Testis (tissue), 2 donors: ENCODE measurements around the gene BAIAP2.

Experiments
- CTCF ChIP-seq, 3 experiments: fragments of 450-650 bp in 2 of 3; fragments of 200-600 bp in 1 of 3; sonication (generic) in 1 of 3; IDR thresholded peaks; one replicate each; pipeline ENCODE4 v1.5.1; 2016 to 2019; ENCODE audit warnings: antibody characterized with exemption in 3 of 3, mild to moderate bottlenecking in 2 of 3, moderate library complexity in 1 of 3
- POLR2A ChIP-seq: fragments of 450-650 bp; IDR thresholded peaks from one replicate; pipeline ENCODE4 v1.6.1; 2017; ENCODE audit warnings: antibody characterized with exemption, mild to moderate bottlenecking, moderate library complexity

GRCh38 chr17:81056312-81056711 is 21.4 kb downstream of the BAIAP2 start:
- no peak for TF ChIP-seq CTCF (IDR thresholded peaks at IDR 0.05)
- TF ChIP-seq POLR2A = no peak
